Measurements from ENCODE around the gene POLR1E.

Gene POLR1E

GRCh38 chr9:37443566-37443965 is 42.2 kb upstream of the POLR1E start:
- no peak for TF ChIP-seq CTCF (IDR thresholded peaks at IDR 0.05; ENCODE audit: borderline replicate concordance, insufficient read depth, low read depth, low read length)
- no peak overlapping the region for H3K4me3 ChIP-seq (ENCODE audit: low read depth, low read length)

- no peak overlapping the region for H3K4me3 ChIP-seq (ENCODE audit: low read depth, low read length)
- no peak for TF ChIP-seq CTCF (IDR thresholded peaks at IDR 0.05; ENCODE audit: borderline replicate concordance, insufficient read depth, low read depth, low read length)
Observed at GRCh38 chr9:37444890-37445289, 40.9 kb upstream of the POLR1E start.

- no peak overlapping the region for H3K4me3 ChIP-seq (ENCODE audit: low read depth, low read length)
- TF ChIP-seq CTCF (IDR thresholded peaks at IDR 0.05; ENCODE audit: borderline replicate concordance, insufficient read depth, low read depth, low read length) = no peak
Observed at GRCh38 chr9:37445832-37446231, 39.9 kb upstream of the POLR1E start.

- H3K4me3 ChIP-seq (ENCODE audit: low read depth, low read length) = no peak overlapping the region
- TF ChIP-seq CTCF (IDR thresholded peaks at IDR 0.05; ENCODE audit: borderline replicate concordance, insufficient read depth, low read depth, low read length) = no peak
Observed at GRCh38 chr9:37446401-37446800, 39.3 kb upstream of the POLR1E start.

- no peak for TF ChIP-seq CTCF (IDR thresholded peaks at IDR 0.05; ENCODE audit: borderline replicate concordance, insufficient read depth, low read depth, low read length)
- H3K4me3 ChIP-seq (ENCODE audit: low read depth, low read length) = no peak overlapping the region
Observed at GRCh38 chr9:37447111-37447510, 38.6 kb upstream of the POLR1E start.

- no peak overlapping the region for H3K4me3 ChIP-seq (ENCODE audit: low read depth, low read length)
- no peak for TF ChIP-seq CTCF (IDR thresholded peaks at IDR 0.05; ENCODE audit: borderline replicate concordance, insufficient read depth, low read depth, low read length)
Observed at GRCh38 chr9:37449862-37450632, 35.7 kb upstream of the POLR1E start.

- no peak for TF ChIP-seq CTCF (IDR thresholded peaks at IDR 0.05; ENCODE audit: borderline replicate concordance, insufficient read depth, low read depth, low read length)
Observed at GRCh38 chr9:37451628-37452027, 34.1 kb upstream of the POLR1E start.

More at GRCh38 chr9:37451628-37452027, 34.1 kb upstream of the POLR1E start:
- no peak overlapping the region for H3K4me3 ChIP-seq (ENCODE audit: low read depth, low read length)

All from GM12875 (cell line).